Neutrophil (primary cell): ENCODE measurements around the gene MMP24.

Experiments used
- H3K27ac ChIP-seq: fragments of 200-600 bp; sonication (generic); 2 replicates; pipeline ENCODE4 v1.5.1; 2016; ENCODE audit warnings: mild to moderate bottlenecking, moderate library complexity
- H3K27me3 ChIP-seq: fragments of 200-600 bp; sonication (generic); 2 replicates; pipeline ENCODE4 v1.6.0; 2016; ENCODE audit warnings: mild to moderate bottlenecking
- H3K36me3 ChIP-seq: fragments of 200-600 bp; sonication (generic); 2 replicates; pipeline ENCODE4 v1.5.1; 2017
- H3K4me1 ChIP-seq, 2 experiments: fragments of 200-600 bp in 1 of 2; sonication (generic) in 1 of 2; 1 replicate in 1 of 2; 2 replicates in 1 of 2; pipeline versions ENCODE4 v1.5.1 to v1.6.1; 2013 to 2016; ENCODE audit warnings: low read depth in 1 of 2, low read length in 1 of 2, mild to moderate bottlenecking in 1 of 2, moderate library complexity in 1 of 2; ENCODE audit not compliant: control insufficient read depth in 1 of 2, insufficient read depth in 1 of 2
- H3K4me3 ChIP-seq, 2 experiments: fragments of 200-600 bp in 1 of 2; sonication (generic) in 1 of 2; 1 replicate in 1 of 2; 2 replicates in 1 of 2; pipeline ENCODE4 v1.5.1; 2013 to 2016; ENCODE audit warnings: low read depth in 1 of 2, low read length in 1 of 2, mild to moderate bottlenecking in 1 of 2, moderate library complexity in 1 of 2
- H3K9me3 ChIP-seq: fragments of 200-600 bp; sonication (generic); 2 replicates; pipeline ENCODE4 v1.5.1; 2016
- CTCF ChIP-seq: fragments of 200-600 bp; sonication (generic); IDR thresholded peaks from 2 replicates; pipeline ENCODE4 v1.5.1; 2016; ENCODE audit warnings: antibody characterized with exemption

Gene MMP24

GRCh38 chr20:35295058-35295457, 68.6 kb downstream of the MMP24 start:
- Histone ChIP-seq H3K27ac (no peak overlapping the region), H3K36me3 (no peaks in the 10 kb centered on the region), H3K4me1 (peaks cover 0 to 4% of the 10 kb centered on the region in 2 experiments), H3K4me3 (no peak overlapping the region), H3K9me3 (no peaks in the 10 kb centered on the region), H3K27me3 (no peaks in the 10 kb centered on the region)
- TF ChIP-seq CTCF, result no peak

GRCh38 chr20:35295674-35296073, 69.2 kb downstream of the MMP24 start:
- H3K4me3 ChIP-seq, result no peak overlapping the region
- peaks cover 0 to 4% of the 10 kb centered on the region in 2 experiments for H3K4me1 ChIP-seq
- H3K27ac ChIP-seq, result no peak overlapping the region
- no peak for TF ChIP-seq CTCF
- no peaks in the 10 kb centered on the region for H3K9me3 ChIP-seq
- no peaks in the 10 kb centered on the region for H3K36me3 ChIP-seq
- no peaks in the 10 kb centered on the region for H3K27me3 ChIP-seq

GRCh38 chr20:35296101-35296554, 69.6 kb downstream of the MMP24 start:
- H3K4me1 ChIP-seq, result peaks cover 0 to 4% of the 10 kb centered on the region in 2 experiments

GRCh38 chr20:35297155-35297554, 70.7 kb downstream of the MMP24 start:
- H3K36me3 ChIP-seq, result no peaks in the 10 kb centered on the region
- peaks cover 0 to 4% of the 10 kb centered on the region in 2 experiments for H3K4me1 ChIP-seq
- no peaks in the 10 kb centered on the region for H3K9me3 ChIP-seq
- H3K27me3 ChIP-seq, result no peaks in the 10 kb centered on the region
- no peak overlapping the region for H3K4me3 ChIP-seq
- TF ChIP-seq CTCF, result no peak
- H3K27ac ChIP-seq, result no peak overlapping the region

More at GRCh38 chr20:35296101-35296554, 69.6 kb downstream of the MMP24 start:
- Histone ChIP-seq H3K27me3 (no peaks in the 10 kb centered on the region), H3K36me3 (no peaks in the 10 kb centered on the region), H3K27ac (no peak overlapping the region), H3K9me3 (no peaks in the 10 kb centered on the region), H3K4me3 (no peak overlapping the region)
- TF ChIP-seq CTCF, result no peak

GRCh38 chr20:35297740-35298139, 71.2 kb downstream of the MMP24 start:
- H3K9me3 ChIP-seq, result no peaks in the 10 kb centered on the region
- no peaks in the 10 kb centered on the region for H3K27me3 ChIP-seq
- H3K36me3 ChIP-seq, result no peaks in the 10 kb centered on the region
- H3K4me1 ChIP-seq, result peaks cover 0 to 4% of the 10 kb centered on the region in 2 experiments
- no peak overlapping the region for H3K27ac ChIP-seq
- no peak overlapping the region for H3K4me3 ChIP-seq
- no peak for TF ChIP-seq CTCF

GRCh38 chr20:35298264-35298663, 71.8 kb downstream of the MMP24 start:
- no peak for TF ChIP-seq CTCF
- H3K9me3 ChIP-seq, result no peaks in the 10 kb centered on the region
- H3K4me1 ChIP-seq, result peaks cover 0 to 4% of the 10 kb centered on the region in 2 experiments
- H3K27ac ChIP-seq, result no peak overlapping the region
- H3K27me3 ChIP-seq, result no peaks in the 10 kb centered on the region
- no peaks in the 10 kb centered on the region for H3K36me3 ChIP-seq
- no peak overlapping the region for H3K4me3 ChIP-seq
